GM04503 (cell line): ENCODE measurements around the gene INHBB.
A peak's percentile ranks its signal among the peaks of the same experiment; 100 is the strongest.

ENCODE experiments used
- DNase-seq: peaks from one replicate; pipeline ENCODE4 v3.0.0-alpha.2; 2012; ENCODE audit warnings: low read depth

INHBB gene

DNA sequence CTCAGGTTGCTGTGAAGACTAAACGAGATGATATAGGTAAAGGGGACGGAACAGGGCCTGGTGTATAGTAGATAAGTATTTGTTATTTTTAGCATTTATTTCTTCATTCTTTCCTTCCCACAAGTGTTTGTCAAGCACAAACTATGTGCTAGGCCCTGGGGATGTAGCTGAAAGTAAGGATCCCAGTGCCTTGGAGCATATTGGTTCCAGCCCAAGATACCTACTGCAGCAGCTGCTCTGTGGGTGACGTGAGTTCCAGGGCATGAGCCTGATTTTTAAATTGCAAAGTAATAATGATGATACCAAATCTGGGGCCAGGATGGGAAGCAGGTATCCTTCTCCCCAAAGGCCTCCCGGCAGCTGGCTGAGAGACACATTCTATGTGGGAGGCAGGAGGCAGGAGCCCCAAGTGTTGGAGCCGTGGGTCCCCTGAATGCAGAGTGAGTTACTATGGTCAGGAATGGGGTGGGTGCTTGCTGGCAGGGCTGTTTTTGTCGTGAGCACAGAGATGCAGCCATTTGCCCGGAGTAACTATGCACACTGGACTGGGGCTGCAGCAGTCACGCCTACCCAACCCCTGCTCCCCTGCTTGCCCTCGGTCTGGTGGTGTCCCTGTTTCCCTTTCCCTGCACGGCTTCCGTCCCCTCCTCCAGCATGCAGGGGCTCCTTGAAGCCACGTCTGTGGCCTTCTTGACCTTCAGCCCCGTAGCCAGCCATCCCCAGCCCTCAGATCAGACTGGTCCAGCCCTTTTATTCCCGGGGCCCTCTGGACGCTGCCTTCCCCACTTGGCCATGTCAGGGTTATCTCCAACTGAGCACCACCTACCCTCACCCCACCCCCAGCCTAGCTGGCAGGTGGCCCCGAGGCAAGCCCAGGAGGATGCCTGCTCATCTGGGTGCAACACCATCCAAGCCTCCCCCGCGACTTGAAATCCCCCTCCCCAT is 52.4 kb downstream of the INHBB start:
- peak; percentile 45 for DNase-seq

DNA sequence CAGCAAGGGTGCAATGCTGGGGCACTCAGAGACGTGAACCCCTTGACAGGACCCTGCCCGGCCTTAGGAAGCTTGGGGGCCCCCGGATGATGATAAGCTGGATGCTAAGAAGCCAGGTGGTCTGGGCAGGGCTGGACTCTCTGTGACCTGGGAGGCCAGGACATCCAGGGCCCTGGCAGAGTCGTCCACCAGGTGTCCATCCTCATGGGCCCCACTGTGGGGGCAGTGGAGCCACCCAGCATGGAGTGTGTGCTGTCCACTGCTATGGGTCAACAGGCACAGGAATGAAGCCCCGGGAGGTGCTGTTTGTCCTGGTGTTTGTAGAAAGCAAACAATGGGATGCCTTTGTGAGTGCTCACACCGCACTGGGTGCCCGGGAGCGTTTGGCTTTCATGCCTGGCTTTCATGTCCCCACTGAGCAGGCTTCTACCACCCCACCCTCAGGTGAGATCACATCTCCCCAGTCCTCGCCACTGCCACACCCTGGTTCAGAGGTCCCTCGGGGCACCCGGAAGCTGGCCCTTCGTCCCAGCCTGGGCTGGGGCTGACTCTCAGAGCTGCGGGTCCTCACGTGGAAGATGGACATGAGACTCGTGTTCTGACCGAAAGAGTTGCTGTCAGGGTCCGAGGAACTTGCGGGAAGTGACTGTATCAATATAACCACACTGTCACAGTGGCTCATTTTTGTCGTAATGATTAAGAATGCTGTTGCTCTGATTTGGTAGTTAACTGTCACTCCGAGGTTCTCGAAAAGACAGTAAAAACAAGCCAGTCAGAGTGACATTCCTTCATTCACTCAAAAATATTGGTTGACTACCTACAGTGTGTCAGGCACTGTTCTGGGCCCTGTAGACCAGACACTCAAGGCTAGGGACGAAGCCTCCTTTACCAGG is 53.3 kb downstream of the INHBB start:
- DNase-seq: no peak

- no peak for DNase-seq
Measured at GRCh38 chr2:120399889-120400240, 53.9 kb downstream of the INHBB start.

DNA sequence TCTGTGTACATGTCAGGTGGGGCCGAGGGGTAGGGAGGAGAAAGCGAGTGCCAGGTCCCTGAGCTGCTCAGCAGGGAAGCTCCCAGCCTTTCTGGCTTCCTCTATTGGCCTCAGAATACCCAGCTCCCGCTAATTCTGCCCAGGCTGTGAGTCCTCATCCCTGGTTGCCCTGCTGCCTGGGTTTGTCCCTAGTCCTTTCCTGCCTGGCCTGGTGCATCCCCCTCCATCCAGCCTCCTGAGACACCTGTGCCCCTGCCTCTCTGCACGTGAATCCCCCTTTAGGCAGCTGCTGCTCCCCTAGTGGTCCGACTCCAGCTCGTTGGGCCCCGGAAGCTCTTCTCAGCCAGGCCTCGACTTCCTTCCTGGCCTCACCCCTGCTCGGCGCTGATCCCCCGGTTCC is 54.6 kb downstream of the INHBB start:
- DNase-seq: no peak
